ENCODE data around the gene OR51M1.

OR51M1 gene

DNA sequence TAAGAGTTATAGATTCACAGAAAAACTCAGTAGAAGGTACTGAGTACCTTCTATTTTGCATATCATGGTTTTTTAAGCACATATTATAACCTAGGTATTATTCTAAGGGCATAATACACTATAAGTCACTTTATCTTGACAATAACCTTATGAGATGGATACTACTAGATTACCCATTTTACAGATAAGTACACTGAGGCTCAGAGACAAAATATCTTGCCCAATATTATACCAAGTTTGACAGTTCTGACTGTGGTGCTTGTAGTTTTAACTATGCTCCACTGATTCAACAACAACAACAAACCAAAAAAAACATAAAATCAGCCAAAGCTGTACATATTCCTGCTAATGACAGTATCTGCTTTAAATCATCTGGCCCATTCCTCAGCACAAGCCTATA, 10.5 kb downstream of the OR51M1 start:
- no peak for DNase-seq

DNA sequence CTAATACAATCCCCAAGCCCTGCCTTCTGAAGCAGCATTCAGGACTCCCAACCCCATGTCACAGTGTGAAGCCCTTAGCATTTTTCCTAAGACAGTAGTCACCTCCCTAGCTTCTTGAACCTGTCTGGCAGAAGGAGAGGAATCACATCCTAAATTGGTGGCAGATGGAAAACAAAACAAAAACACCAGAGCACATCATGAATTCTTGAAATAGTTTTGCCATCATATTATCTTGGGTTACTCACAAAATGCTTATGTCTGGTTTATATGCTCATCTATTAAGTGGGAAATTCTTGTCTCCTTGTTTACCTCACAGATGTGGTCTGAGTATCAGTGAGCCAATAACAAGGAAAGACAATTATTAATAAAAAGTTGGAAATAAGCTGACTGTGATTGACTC, 15.3 kb downstream of the OR51M1 start:
- no peak for DNase-seq

DNA sequence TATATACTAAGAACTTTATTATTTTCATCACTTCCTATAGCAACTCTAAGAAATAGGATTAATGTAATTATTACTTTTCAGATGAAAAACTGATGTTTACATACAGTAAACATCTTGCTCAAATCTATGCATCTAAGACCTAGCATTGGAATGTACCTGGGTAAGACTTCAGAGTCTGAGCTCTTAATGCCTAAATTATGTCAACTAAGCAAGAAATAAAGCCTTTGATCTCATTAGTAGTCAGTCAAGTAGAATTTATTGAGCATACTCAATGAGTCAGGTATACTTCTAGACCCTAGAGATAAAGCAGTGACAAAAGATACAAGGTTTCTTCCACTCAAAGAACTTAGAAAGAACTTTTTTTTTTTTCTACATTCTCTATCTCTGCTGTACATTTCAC, 21.6 kb downstream of the OR51M1 start:
- DNase-seq, result no peak

DNA sequence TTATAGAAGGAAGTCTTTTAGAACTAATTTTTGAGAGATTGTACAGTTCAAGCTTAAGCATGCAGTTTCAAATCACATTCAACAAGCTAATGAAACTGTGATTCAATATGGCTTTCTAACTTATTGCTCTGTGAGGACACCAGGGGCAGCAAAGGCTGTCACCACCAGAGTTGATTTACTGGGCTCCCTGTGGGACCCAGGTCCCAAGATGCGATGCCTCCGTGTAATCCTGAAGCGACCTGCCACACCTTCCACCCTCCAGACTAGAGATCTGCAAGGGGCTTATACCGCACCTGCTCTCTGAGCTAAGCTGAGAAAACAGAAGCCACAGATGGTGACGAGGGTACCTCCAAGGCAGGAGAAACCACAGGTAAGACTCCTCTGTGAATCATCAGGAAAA, 37.4 kb downstream of the OR51M1 start:
- DNase-seq, result no peak

DNA sequence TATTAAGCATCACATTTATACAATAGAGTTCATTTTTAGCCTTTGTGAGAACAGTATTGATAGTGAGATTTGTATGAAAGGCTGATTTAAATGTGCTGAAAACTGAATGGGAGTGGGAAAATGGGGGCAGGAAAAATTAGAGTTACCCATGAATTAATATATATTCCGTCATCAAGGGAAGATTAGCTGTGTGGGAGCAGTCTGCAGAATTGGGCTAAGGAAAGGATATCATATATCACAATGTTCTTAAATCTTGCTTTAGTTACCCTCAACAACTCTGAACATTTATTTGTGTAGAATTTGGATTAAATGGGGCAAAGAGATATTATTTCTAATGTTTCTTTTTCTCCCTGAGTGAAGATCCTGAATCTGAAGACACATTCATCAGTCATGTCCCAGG, 38.2 kb downstream of the OR51M1 start, which contains the start of gene OR51Q1:
OR51Q1 (plus strand) TSS at position 301 of the 400 bp plus-strand sequence; CDS start at position 391, 90 bp downstream.
- DNase-seq, result no peak

DNA sequence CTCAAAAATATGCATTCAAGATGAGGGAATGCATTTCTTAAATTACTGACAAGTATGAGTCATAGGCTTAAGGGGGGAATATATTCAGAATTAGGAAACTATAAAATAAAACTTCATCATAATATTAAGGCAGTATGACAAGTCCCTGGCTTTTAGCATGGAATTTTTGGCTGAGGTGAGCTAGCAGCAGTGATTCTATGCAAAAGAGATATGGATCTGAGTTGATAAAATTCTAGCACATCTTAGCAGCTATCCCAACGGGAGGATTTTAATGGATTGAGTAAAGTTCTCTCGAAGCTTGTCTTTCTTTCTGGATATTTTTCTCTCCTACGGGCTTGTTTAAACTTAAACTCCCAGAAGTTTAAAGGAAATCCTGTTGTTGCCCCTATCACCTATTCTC, 39.5 kb downstream of the OR51M1 start:
- DNase-seq, result no peak

DNA sequence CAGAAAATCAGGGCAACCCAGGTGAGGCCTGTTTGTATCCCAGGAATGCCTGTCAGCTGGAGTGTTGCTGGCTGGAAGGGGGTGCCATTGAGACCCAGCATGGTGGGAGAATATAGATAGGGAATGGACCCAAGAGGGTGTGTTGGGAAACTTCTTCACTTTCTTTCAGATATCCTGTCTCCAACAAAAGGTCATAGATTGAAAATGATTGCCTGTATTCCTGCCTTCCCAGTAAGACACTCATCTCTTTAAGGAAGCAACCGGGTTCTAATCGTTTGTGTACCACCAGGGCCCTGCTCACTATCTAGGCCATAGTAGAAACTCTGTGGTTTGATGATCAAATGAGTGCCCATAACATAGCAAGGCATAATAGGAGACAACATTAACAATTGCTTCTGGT, 57.8 kb downstream of the OR51M1 start, which contains the start of gene OR51I1:
OR51I1 (minus strand) TSS at position 101 of the 400 bp plus-strand sequence; CDS start at position 101, 0 bp downstream.
- no peak for DNase-seq
